ENCODE results near the gene DERL2.

DNA sequence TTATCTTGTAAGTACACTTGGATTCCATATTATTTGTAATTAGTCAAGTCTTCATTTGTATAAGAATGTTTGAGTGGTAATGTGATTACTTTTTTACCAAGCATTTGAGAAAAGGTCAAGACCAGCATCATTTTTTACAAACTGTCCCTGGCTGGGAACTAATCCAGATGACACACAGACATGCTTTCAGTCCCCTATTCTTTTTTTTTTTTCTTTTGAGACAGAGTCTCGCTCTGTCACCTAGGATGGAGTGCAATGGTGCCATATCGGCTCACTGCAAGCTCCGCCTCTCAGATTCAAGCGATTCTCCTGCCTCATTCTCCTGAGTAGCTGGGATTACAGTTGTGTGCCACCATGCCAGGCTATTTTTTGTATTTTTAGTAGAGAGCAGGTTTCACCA, 4.5 kb downstream of the DERL2 start:
- no peak for TF ChIP-seq EZH2 (IDR thresholded peaks at IDR 0.05; ENCODE audit: low read length)
- TF ChIP-seq, protein P1, sequence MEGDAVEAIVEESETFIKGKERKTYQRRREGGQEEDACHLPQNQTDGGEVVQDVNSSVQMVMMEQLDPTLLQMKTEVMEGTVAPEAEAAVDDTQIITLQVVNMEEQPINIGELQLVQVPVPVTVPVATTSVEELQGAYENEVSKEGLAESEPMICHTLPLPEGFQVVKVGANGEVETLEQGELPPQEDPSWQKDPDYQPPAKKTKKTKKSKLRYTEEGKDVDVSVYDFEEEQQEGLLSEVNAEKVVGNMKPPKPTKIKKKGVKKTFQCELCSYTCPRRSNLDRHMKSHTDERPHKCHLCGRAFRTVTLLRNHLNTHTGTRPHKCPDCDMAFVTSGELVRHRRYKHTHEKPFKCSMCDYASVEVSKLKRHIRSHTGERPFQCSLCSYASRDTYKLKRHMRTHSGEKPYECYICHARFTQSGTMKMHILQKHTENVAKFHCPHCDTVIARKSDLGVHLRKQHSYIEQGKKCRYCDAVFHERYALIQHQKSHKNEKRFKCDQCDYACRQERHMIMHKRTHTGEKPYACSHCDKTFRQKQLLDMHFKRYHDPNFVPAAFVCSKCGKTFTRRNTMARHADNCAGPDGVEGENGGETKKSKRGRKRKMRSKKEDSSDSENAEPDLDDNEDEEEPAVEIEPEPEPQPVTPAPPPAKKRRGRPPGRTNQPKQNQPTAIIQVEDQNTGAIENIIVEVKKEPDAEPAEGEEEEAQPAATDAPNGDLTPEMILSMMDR (optimal IDR thresholded peaks at IDR 0.05 in 1 of 3, IDR thresholded peaks at IDR 0.05 in 1 of 3, conservative IDR thresholded peaks at IDR 0.05 in 1 of 3; ENCODE audit: extremely low read depth in 1 of 3, insufficient read depth in 2 of 3, low read length in 3 of 3) = no peak

Data from keratinocyte (primary cell).